GM10266 (cell line): ENCODE results near the gene MAP7D2.

Source experiments
- DNase-seq: peaks from one replicate; pipeline ENCODE4 v3.0.0; 2012; ENCODE audit errors: extremely low spot score
- CTCF ChIP-seq: IDR thresholded peaks from 2 replicates; pipeline ENCODE4 v1.5.1; 2012; ENCODE audit warnings: mild to moderate bottlenecking, low read depth; ENCODE audit not compliant: control insufficient read depth, insufficient read depth; ENCODE audit errors: missing control alignments

The MAP7D2 gene

GRCh38 chrX:19972984-19973383 lies 143.7 kb downstream of the MAP7D2 start:
- DNase-seq, result no peak
- TF ChIP-seq CTCF, result no peak

- no peak for DNase-seq
- no peak for TF ChIP-seq CTCF
Measured at GRCh38 chrX:19968276-19968675, 148.4 kb downstream of the MAP7D2 start.

GRCh38 chrX:19966056-19966455 lies 150.7 kb downstream of the MAP7D2 start:
- no peak for DNase-seq

GRCh38 chrX:19964017-19964710 lies 152.5 kb downstream of the MAP7D2 start:
- no peak for TF ChIP-seq CTCF
- DNase-seq, result no peak

More at GRCh38 chrX:19966056-19966455, 150.7 kb downstream of the MAP7D2 start:
- no peak for TF ChIP-seq CTCF

- TF ChIP-seq CTCF, result no peak
- no peak for DNase-seq
Measured at GRCh38 chrX:19960913-19961312, 155.8 kb downstream of the MAP7D2 start.

GRCh38 chrX:19958552-19959486 lies 157.9 kb downstream of the MAP7D2 start:
- no peak for TF ChIP-seq CTCF
- DNase-seq, result no peak

- DNase-seq, result no peak
- TF ChIP-seq CTCF, result no peak
Measured at GRCh38 chrX:19956923-19957322, 159.8 kb downstream of the MAP7D2 start.
